GM23338 (cell line): ENCODE data around the gene DGKB. TPM values are rescaled to one million over a fixed set of nuclear protein-coding genes. Genes with fewer than 3 reads are reported as not detected.

Experiments
- ATAC-seq: fragments of 200-7000 bp; cut with Tn5 transposase; 3 replicates; pipeline ENCODE4 v1.9.1; 2020
- DNase-seq: peaks from one replicate; pipeline ENCODE4 v3.0.0-alpha.2; 2015; ENCODE audit warnings: low spot score
- H2AFZ ChIP-seq: fragments of 200-600 bp; sonication (generic); 2 replicates; pipeline ENCODE4 v1.8.0; 2016; ENCODE audit warnings: antibody characterized with exemption, mild to moderate bottlenecking, moderate library complexity
- H3F3A ChIP-seq: fragments of 200-600 bp; sonication (generic); replicated peaks from 2 replicates; pipeline ENCODE4 v1.8.0; 2017; ENCODE audit warnings: antibody characterized with exemption, mixed run types, low read depth
- H3K27ac ChIP-seq: fragments of 200-600 bp; sonication (generic); 2 replicates; pipeline ENCODE4 v1.6.1; 2016; ENCODE audit warnings: low read depth
- H3K27me3 ChIP-seq: fragments of 200-600 bp; sonication (generic); 2 replicates; pipeline ENCODE4 v1.8.0; 2016; ENCODE audit warnings: mild to moderate bottlenecking, mixed run types, moderate library complexity; ENCODE audit not compliant: insufficient read depth
- H3K36me3 ChIP-seq: fragments of 200-600 bp; sonication (generic); 2 replicates; pipeline ENCODE4 v1.8.0; 2016; ENCODE audit warnings: mild to moderate bottlenecking; ENCODE audit not compliant: insufficient read depth
- H3K4me1 ChIP-seq: fragments of 200-600 bp; sonication (generic); 2 replicates; pipeline ENCODE4 v1.8.0; 2016; ENCODE audit warnings: mild to moderate bottlenecking, moderate library complexity; ENCODE audit not compliant: insufficient read depth
- H3K4me2 ChIP-seq: fragments of 200-600 bp; sonication (generic); 2 replicates; pipeline ENCODE4 v1.7.1; 2017; ENCODE audit warnings: mixed run types
- H3K4me3 ChIP-seq: fragments of 200-600 bp; sonication (generic); 2 replicates; pipeline ENCODE4 v1.6.1; 2016; ENCODE audit warnings: mixed run types
- H3K79me2 ChIP-seq: fragments of 200-600 bp; sonication (generic); replicated peaks from 2 replicates; pipeline ENCODE4 v1.8.0; 2017; ENCODE audit warnings: mild to moderate bottlenecking; ENCODE audit not compliant: insufficient read depth
- H3K9me2 ChIP-seq: fragments of 200-600 bp; sonication (generic); 2 replicates; pipeline ENCODE4 v1.8.0; 2017; ENCODE audit not compliant: insufficient read depth
- H4K20me1 ChIP-seq: fragments of 200-600 bp; sonication (generic); replicated peaks from 2 replicates; pipeline ENCODE4 v1.8.0; 2017; ENCODE audit warnings: mild to moderate bottlenecking; ENCODE audit not compliant: insufficient read depth
- H3K27ac Mint-ChIP-seq: 2 replicates; pipeline ENCODE4 v1.8.0; 2020; ENCODE audit warnings: inconsistent platforms, mild to moderate bottlenecking, moderate library complexity, mixed read lengths
- H3K27me3 Mint-ChIP-seq: 3 replicates; pipeline ENCODE4 v1.8.0; 2022; ENCODE audit warnings: low read depth, mild to moderate bottlenecking, moderate library complexity, mixed read lengths, inconsistent platforms; ENCODE audit not compliant: insufficient read depth, poor library complexity
- H3K36me3 Mint-ChIP-seq: 3 replicates; pipeline ENCODE4 v1.8.0; 2021; ENCODE audit warnings: low read depth, mild to moderate bottlenecking, inconsistent platforms, moderate library complexity, mixed read lengths
- H3K4me1 Mint-ChIP-seq: 3 replicates; pipeline ENCODE4 v1.8.0; 2020; ENCODE audit warnings: mild to moderate bottlenecking, inconsistent platforms, mixed read lengths
- H3K4me3 Mint-ChIP-seq: 3 replicates; pipeline ENCODE4 v1.8.0; 2021; ENCODE audit warnings: moderate library complexity, mild to moderate bottlenecking, inconsistent platforms, mixed read lengths
- H3K9me3 Mint-ChIP-seq: 3 replicates; pipeline ENCODE4 v1.8.0; 2020; ENCODE audit warnings: moderate library complexity, mild to moderate bottlenecking, inconsistent platforms, mixed read lengths
- EZH2 ChIP-seq: fragments of 200-600 bp; sonication (generic); IDR thresholded peaks from one replicate; pipeline ENCODE4 v1.8.0; 2017; ENCODE audit warnings: antibody characterized with exemption, mild to moderate bottlenecking, low read depth; ENCODE audit not compliant: unreplicated experiment
- EZH2phosphoT487 ChIP-seq: fragments of 200-600 bp; sonication (generic); IDR thresholded peaks from one replicate; pipeline ENCODE4 v1.8.1; 2018; ENCODE audit warnings: antibody characterized with exemption; ENCODE audit not compliant: unreplicated experiment
- JUNB ChIP-seq: IDR thresholded peaks from one replicate; pipeline ENCODE4 v1.6.1; 2016; ENCODE audit warnings: antibody characterized with exemption; ENCODE audit not compliant: unreplicated experiment
- NANOG ChIP-seq: IDR thresholded peaks from 2 replicates; pipeline ENCODE4 v1.6.1; 2016; ENCODE audit warnings: antibody characterized with exemption, borderline replicate concordance
- POLR2AphosphoS5 ChIP-seq: IDR thresholded peaks from 2 replicates; pipeline ENCODE4 v1.6.1; 2016; ENCODE audit warnings: antibody characterized with exemption, low read depth
- REST ChIP-seq: IDR thresholded peaks from one replicate; pipeline ENCODE4 v1.6.1; 2018; ENCODE audit warnings: antibody characterized with exemption; ENCODE audit not compliant: unreplicated experiment
- STAT1 ChIP-seq: IDR thresholded peaks from one replicate; pipeline ENCODE4 v1.6.1; 2016; ENCODE audit warnings: antibody characterized with exemption; ENCODE audit not compliant: unreplicated experiment
- ZNF114 ChIP-seq: fragments of 250-450 bp; sonication (Bioruptor Pico); IDR thresholded peaks from 2 replicates; pipeline ENCODE4 v1.5.0; 2020; ENCODE audit warnings: mild to moderate bottlenecking, moderate library complexity
- ZNF331 ChIP-seq: fragments of 250-450 bp; sonication (Bioruptor Pico); IDR thresholded peaks from 2 replicates; pipeline ENCODE4 v1.5.0; 2020; ENCODE audit warnings: low read depth, mild to moderate bottlenecking, moderate library complexity
- polyA plus RNA-seq: library from polyadenylated mRNA; unstranded; fragments of >200 nt; fragmentation: Nextera tagmentation; extraction: Ambion mirVana; gene quantifications from 2 replicates; pipeline ENCODE4 v1.2.1, GENCODE V29; 2016
- total RNA-seq: library from RNA; depleted of rRNA; stranded (reverse); fragments of >200 nt; shearing (Covaris generic); gene quantifications from 2 replicates; pipeline ENCODE4 v1.2.3, GENCODE V29; 2014
- TF ChIP-seq, protein P1 (sequence below): fragments of 250-450 bp; sonication (Bioruptor Pico); IDR thresholded peaks from 2 replicates; pipeline ENCODE4 v1.5.0; 2020; ENCODE audit warnings: mild to moderate bottlenecking, moderate library complexity

DGKB gene
- total and polyA plus RNA-seq, 2 experiments from 2014 or later = 4.8 to 11.5 TPM

DNA sequence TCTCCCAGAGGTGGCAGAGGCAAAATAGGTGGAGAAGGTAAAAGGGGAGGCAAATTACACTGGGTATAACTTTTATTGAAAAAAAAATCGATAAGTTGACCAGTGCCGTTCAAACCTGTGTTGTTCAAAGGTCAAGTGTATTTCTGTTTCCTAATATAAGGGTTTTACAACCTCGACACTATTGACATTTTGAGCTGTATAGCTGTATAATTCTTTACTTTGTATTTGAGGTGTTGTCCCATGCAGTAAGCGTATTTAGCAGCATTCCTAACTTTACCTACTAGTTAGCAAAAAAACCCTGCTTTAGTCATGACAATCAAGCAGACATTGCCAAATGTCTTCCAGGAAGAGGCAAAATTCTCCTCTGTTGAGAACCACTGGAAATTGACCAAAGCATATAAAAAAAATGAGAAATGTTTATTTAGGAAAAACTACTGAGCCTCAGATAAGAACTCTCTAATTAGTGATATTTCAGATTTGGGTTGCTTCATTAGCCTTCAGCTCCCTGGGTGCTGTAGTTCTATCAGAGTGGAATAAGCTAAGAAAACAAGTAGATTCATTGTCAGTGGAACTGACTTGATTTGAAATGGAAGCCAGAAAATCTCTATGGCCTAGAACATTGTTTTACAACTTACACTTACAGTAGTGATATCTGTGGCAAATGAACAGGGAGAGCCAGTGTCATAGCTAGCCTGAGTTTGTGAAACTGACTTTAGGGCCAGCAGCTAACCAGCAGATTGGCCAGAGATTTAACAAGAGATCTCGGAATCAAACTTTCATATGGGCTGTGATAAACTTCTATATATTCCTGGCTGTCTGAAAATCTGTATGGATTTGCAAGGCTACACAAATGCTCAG lies 331.6 kb downstream of the DGKB start (continued):
- TF ChIP-seq JUNB (no peak), REST (no peak), ZNF114 (no peak), EZH2phosphoT487 (no peak), ZNF331 (CRISPR knock-in tag) (no peak)

- DNase-seq (no peak), ATAC-seq (no peak)
- no peaks in the 10 kb centered on the region for H3K27me3 ChIP-seq
- H3K4me3 Mint-ChIP-seq = no peak overlapping the region
- no peak overlapping the region for H3K4me2 ChIP-seq
- TF ChIP-seq NANOG (no peak), ZNF114 (no peak), POLR2AphosphoS5 (no peak), EZH2 (no peak), JUNB (no peak), ZNF331 (CRISPR knock-in tag) (no peak)
- no peak overlapping the region for H3K4me3 ChIP-seq
- H3K36me3 ChIP-seq = no peaks in the 10 kb centered on the region
- H4K20me1 ChIP-seq = no peaks in the 10 kb centered on the region
- peaks cover 5% of the 10 kb centered on the region; the same call in 1 of the 2 replicates for H3K4me1 ChIP-seq
- no peaks in the 10 kb centered on the region for H3K36me3 Mint-ChIP-seq
- no peaks in the 10 kb centered on the region for H3K9me2 ChIP-seq
- H3K4me1 Mint-ChIP-seq = peaks cover 4% of the 10 kb centered on the region; the same call in 2 of the 3 replicates
- H3K27ac Mint-ChIP-seq = no peak overlapping the region
- no peaks in the 10 kb centered on the region for H3F3A ChIP-seq
- H3K27me3 Mint-ChIP-seq = no peaks in the 10 kb centered on the region
- H2AFZ ChIP-seq = no peak overlapping the region
- H3K79me2 ChIP-seq = no peaks in the 10 kb centered on the region
- no peak overlapping the region for H3K27ac ChIP-seq
- no peaks in the 10 kb centered on the region for H3K9me3 Mint-ChIP-seq
These were observed 350.5 kb downstream of the DGKB start for GRCh38 chr7:14552060-14552459.

DNA sequence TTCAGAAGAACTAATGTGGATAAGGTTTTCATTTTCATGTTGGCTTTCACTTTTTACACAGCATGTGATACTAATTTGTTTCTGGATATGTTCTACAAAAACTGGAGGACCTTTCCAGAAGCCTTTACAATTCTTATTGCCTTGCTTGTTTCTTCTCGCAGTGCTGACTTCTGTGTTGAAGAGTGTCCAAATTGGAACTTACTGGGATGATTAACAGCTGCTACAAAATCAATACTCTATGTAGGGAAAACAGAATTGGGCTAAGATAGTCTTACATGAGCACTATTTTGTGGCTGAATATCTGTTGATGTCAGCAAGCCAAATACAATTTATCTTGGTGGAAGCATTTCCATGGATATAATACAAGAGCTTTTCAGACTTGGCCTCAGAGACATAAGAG lies 351.2 kb downstream of the DGKB start:
- no peak for ATAC-seq
- TF ChIP-seq, protein P1, sequence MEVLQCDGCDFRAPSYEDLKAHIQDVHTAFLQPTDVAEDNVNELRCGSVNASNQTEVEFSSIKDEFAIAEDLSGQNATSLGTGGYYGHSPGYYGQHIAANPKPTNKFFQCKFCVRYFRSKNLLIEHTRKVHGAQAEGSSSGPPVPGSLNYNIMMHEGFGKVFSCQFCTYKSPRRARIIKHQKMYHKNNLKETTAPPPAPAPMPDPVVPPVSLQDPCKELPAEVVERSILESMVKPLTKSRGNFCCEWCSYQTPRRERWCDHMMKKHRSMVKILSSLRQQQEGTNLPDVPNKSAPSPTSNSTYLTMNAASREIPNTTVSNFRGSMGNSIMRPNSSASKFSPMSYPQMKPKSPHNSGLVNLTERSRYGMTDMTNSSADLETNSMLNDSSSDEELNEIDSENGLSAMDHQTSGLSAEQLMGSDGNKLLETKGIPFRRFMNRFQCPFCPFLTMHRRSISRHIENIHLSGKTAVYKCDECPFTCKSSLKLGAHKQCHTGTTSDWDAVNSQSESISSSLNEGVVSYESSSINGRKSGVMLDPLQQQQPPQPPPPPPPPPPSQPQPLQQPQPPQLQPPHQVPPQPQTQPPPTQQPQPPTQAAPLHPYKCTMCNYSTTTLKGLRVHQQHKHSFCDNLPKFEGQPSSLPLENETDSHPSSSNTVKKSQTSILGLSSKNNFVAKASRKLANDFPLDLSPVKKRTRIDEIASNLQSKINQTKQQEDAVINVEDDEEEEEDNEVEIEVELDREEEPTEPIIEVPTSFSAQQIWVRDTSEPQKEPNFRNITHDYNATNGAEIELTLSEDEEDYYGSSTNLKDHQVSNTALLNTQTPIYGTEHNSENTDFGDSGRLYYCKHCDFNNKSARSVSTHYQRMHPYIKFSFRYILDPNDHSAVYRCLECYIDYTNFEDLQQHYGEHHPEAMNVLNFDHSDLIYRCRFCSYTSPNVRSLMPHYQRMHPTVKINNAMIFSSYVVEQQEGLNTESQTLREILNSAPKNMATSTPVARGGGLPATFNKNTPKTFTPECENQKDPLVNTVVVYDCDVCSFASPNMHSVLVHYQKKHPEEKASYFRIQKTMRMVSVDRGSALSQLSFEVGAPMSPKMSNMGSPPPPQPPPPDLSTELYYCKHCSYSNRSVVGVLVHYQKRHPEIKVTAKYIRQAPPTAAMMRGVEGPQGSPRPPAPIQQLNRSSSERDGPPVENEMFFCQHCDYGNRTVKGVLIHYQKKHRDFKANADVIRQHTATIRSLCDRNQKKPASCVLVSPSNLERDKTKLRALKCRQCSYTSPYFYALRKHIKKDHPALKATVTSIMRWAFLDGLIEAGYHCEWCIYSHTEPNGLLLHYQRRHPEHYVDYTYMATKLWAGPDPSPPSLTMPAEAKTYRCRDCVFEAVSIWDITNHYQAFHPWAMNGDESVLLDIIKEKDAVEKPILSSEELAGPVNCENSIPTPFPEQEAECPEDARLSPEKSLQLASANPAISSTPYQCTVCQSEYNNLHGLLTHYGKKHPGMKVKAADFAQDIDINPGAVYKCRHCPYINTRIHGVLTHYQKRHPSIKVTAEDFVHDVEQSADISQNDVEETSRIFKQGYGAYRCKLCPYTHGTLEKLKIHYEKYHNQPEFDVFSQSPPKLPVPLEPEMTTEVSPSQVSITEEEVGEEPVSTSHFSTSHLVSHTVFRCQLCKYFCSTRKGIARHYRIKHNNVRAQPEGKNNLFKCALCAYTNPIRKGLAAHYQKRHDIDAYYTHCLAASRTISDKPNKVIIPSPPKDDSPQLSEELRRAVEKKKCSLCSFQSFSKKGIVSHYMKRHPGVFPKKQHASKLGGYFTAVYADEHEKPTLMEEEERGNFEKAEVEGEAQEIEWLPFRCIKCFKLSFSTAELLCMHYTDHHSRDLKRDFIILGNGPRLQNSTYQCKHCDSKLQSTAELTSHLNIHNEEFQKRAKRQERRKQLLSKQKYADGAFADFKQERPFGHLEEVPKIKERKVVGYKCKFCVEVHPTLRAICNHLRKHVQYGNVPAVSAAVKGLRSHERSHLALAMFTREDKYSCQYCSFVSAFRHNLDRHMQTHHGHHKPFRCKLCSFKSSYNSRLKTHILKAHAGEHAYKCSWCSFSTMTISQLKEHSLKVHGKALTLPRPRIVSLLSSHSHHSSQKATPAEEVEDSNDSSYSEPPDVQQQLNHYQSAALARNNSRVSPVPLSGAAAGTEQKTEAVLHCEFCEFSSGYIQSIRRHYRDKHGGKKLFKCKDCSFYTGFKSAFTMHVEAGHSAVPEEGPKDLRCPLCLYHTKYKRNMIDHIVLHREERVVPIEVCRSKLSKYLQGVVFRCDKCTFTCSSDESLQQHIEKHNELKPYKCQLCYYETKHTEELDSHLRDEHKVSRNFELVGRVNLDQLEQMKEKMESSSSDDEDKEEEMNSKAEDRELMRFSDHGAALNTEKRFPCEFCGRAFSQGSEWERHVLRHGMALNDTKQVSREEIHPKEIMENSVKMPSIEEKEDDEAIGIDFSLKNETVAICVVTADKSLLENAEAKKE = no peak
- TF ChIP-seq POLR2AphosphoS5 = no peak
- no peak for TF ChIP-seq STAT1
- TF ChIP-seq EZH2 = no peak

More for the DNA sequence above, 351.2 kb downstream of the DGKB start:
- Histone ChIP-seq H2AFZ (no peak overlapping the region), H3K4me3 (no peak overlapping the region), H3F3A (no peaks in the 10 kb centered on the region), H4K20me1 (no peaks in the 10 kb centered on the region), H3K36me3 (no peaks in the 10 kb centered on the region), H3K9me2 (no peaks in the 10 kb centered on the region), H3K27me3 (no peaks in the 10 kb centered on the region), H3K4me2 (no peak overlapping the region), H3K4me1 (no peaks in the 10 kb centered on the region), H3K27ac (no peak overlapping the region), H3K79me2 (no peaks in the 10 kb centered on the region)
- no peaks in the 10 kb centered on the region for H3K4me1 Mint-ChIP-seq
- H3K4me3 Mint-ChIP-seq = no peak overlapping the region
- H3K27me3 Mint-ChIP-seq = no peaks in the 10 kb centered on the region
- DNase-seq = no peak
- no peaks in the 10 kb centered on the region for H3K36me3 Mint-ChIP-seq
- H3K9me3 Mint-ChIP-seq = no peaks in the 10 kb centered on the region
- no peak overlapping the region for H3K27ac Mint-ChIP-seq
